Calu3 (cell line): ENCODE measurements around the gene MYLIP. TPM values are rescaled to one million over a fixed set of nuclear protein-coding genes. Genes with fewer than 3 reads are reported as not detected.

ENCODE experiments used
- BruUV-seq: library from RNA; stranded (reverse); fragments of 400-500 nt; replicated peaks from 2 replicates; lab custom pipeline; 2021; lab: Mats Ljungman, UMichigan
- CTCF ChIA-PET: fragments of 300-600 bp; sonication (Branson Sonifier 250); formaldehyde crosslinking; loops from one replicate; lab custom pipeline; 2022; ENCODE audit warnings: antibody characterized with exemption; lab: Charles Lee
- DNase-seq: peaks from one replicate; pipeline ENCODE4 v3.0.0; 2022
- H3K27ac Mint-ChIP-seq: one replicate; pipeline ENCODE4 v1.8.0; 2022; ENCODE audit warnings: mixed read lengths; ENCODE audit not compliant: unreplicated experiment
- H3K27me3 Mint-ChIP-seq: one replicate; pipeline ENCODE4 v1.8.0; 2022; ENCODE audit warnings: mixed read lengths; ENCODE audit not compliant: unreplicated experiment
- H3K36me3 Mint-ChIP-seq: one replicate; pipeline ENCODE4 v1.8.0; 2022; ENCODE audit warnings: mild to moderate bottlenecking, moderate library complexity, mixed read lengths; ENCODE audit not compliant: insufficient read depth, unreplicated experiment
- H3K4me1 Mint-ChIP-seq: one replicate; pipeline ENCODE4 v1.8.0; 2022; ENCODE audit warnings: mild to moderate bottlenecking, low read depth, mixed read lengths; ENCODE audit not compliant: unreplicated experiment
- H3K4me3 Mint-ChIP-seq: one replicate; pipeline ENCODE4 v1.8.0; 2022; ENCODE audit warnings: mild to moderate bottlenecking, low read depth, moderate library complexity, mixed read lengths; ENCODE audit not compliant: unreplicated experiment
- H3K9me3 Mint-ChIP-seq: one replicate; pipeline ENCODE4 v1.8.0; 2022; ENCODE audit warnings: low read depth, mixed read lengths; ENCODE audit not compliant: unreplicated experiment
- intact Hi-C: fragments of 100-400 bp; cut with micrococcal nuclease; formaldehyde crosslinking; loops from one replicate; pipeline ENCODE4 v1.10.0; 2022; ENCODE audit not compliant: unreplicated experiment
- total RNA-seq: library from RNA; stranded (reverse); gene quantifications from 2 replicates; pipeline ENCODE4 v1.2.3, GENCODE V29; 2022
- TF ChIP-seq, protein P1 (sequence below): fragments of 200-600 bp; IDR thresholded peaks from one replicate; pipeline ENCODE4 v1.8.0; 2022; ENCODE audit warnings: antibody characterized with exemption; ENCODE audit not compliant: unreplicated experiment

The MYLIP gene
- total RNA-seq, 1 experiment from 2014 or later: 8.1 TPM

DNA sequence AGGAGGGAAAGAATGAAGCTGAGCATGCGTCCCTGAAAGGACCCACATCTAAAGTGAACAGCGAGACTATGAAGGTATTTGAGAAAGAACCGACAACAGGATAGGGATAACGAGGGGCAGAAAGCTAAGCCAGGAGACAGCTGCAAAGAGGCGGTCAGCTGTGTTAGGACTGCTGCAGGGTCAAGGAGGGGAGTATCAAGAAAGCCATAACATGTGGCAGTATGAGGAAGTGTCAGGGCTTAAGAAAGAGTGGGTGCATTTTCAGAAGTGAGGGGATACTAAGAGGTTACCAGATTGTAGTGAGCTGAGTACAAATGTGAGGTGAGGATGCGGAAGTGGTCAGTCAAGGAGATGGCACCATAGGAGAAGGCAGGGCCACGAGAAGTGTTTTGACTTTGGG lies 21.2 kb downstream of the MYLIP start:
- intact Hi-C loops: no loop called here
- Mint-ChIP-seq H3K9me3 (no peaks in the 10 kb centered on the region), H3K27me3 (no peaks in the 10 kb centered on the region), H3K27ac (no peak overlapping the region), H3K4me3 (no peak overlapping the region), H3K36me3 (peaks cover 9% of the 10 kb centered on the region), H3K4me1 (peaks cover 22% of the 10 kb centered on the region)
- no peak for DNase-seq
- TF ChIP-seq, protein P1, sequence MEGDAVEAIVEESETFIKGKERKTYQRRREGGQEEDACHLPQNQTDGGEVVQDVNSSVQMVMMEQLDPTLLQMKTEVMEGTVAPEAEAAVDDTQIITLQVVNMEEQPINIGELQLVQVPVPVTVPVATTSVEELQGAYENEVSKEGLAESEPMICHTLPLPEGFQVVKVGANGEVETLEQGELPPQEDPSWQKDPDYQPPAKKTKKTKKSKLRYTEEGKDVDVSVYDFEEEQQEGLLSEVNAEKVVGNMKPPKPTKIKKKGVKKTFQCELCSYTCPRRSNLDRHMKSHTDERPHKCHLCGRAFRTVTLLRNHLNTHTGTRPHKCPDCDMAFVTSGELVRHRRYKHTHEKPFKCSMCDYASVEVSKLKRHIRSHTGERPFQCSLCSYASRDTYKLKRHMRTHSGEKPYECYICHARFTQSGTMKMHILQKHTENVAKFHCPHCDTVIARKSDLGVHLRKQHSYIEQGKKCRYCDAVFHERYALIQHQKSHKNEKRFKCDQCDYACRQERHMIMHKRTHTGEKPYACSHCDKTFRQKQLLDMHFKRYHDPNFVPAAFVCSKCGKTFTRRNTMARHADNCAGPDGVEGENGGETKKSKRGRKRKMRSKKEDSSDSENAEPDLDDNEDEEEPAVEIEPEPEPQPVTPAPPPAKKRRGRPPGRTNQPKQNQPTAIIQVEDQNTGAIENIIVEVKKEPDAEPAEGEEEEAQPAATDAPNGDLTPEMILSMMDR: no peak
- CTCF ChIA-PET: interaction anchor here (0.9 kb wide), 1 partner anchor 19 kb away, joined by 4 read pairs; no protein-coding TSS in a partner anchor
- no TSS peak for BruUV-seq

DNA sequence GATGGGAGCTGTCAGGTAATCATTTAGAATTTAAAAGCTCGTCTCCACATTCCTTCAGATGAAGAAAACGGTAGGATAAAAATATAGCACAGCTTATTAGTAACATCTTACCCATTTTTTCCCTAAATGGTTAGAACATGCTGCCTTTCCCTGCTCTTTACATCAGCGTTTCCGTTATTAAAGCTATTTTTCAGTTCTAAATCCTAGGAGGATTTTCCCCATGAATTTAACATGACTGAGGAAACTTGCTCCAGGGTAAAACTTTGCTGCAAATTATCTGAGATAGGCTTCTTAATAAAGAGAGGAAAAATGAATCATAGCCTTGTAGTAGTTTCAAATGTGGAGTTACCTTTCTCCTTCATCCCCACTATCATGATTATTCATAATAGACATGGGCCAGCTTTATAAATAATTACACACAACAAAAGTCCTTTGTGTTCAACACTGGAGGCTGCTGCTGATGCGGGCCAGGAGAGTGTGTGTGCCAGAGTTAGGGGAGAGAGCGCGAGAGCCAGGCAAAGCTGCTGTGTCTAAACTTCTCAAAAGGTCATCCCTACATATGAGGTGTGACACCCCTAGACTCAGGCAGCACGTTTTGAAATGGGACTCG lies 24.4 kb downstream of the MYLIP start:
- BruUV-seq: no TSS peak
- Mint-ChIP-seq H3K36me3 (peaks cover 9% of the 10 kb centered on the region), H3K27ac (no peak overlapping the region), H3K4me1 (peaks cover 12% of the 10 kb centered on the region), H3K9me3 (no peaks in the 10 kb centered on the region), H3K4me3 (no peak overlapping the region), H3K27me3 (no peaks in the 10 kb centered on the region)
- intact Hi-C loops: no loop called here
- DNase-seq: no peak
- TF ChIP-seq, protein P1: no peak
- CTCF ChIA-PET: no interaction called here

DNA sequence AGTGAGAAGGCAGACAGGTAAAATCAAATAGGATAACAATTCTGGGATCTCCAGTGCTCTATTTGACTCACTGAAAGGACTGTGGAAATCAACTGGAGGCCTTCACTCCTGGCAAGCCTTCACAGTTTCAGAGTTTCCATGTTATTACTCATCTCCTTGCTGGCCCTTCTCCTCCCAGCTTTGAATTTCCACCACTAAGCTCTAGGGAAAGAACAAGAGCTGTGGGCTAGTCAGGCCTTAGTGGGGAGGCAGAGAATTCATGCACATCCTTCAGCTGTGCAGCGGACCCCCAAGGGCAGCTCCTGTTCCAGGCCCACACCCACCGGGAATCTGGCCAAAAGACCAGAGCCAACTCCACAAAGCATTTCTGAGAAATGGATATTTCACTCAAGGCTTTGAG lies 26.0 kb downstream of the MYLIP start:
- peaks cover 8% of the 10 kb centered on the region for H3K36me3 Mint-ChIP-seq
- TF ChIP-seq, protein P1: no peak
- DNase-seq: no peak
- H3K9me3 Mint-ChIP-seq: no peaks in the 10 kb centered on the region
- H3K4me1 Mint-ChIP-seq: no peaks in the 10 kb centered on the region
- H3K4me3 Mint-ChIP-seq: no peak overlapping the region
- BruUV-seq: no TSS peak
- H3K27me3 Mint-ChIP-seq: no peaks in the 10 kb centered on the region
- intact Hi-C loops: no loop called here
- CTCF ChIA-PET: no interaction called here
- no peak overlapping the region for H3K27ac Mint-ChIP-seq

DNA sequence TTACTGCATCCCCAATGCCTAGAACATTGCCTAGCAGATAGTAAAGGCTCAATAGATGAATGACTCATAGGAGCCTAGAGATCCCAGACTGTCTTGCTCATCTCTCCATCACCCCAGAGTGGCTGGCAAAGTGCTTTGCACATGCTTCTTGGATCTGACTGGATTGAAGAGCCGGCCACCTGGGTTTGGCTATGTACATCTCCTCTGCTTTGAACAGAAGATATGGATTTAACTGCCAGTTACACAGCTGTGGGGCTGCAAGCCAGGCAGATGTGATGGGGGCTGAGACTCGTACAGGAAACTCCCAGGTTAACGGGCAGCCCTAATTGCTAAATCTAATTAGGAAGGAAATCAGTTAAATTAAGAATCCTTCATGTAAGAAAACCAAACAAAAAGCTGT lies 28.6 kb downstream of the MYLIP start:
- TF ChIP-seq, protein P1: no peak
- CTCF ChIA-PET: no interaction called here
- no peaks in the 10 kb centered on the region for H3K27me3 Mint-ChIP-seq
- no TSS peak for BruUV-seq
- H3K36me3 Mint-ChIP-seq: no peaks in the 10 kb centered on the region
- H3K27ac Mint-ChIP-seq: no peak overlapping the region
- no peak for DNase-seq
- H3K9me3 Mint-ChIP-seq: no peaks in the 10 kb centered on the region
- intact Hi-C loops: no loop called here
- no peaks in the 10 kb centered on the region for H3K4me1 Mint-ChIP-seq
- H3K4me3 Mint-ChIP-seq: no peak overlapping the region
